GM10847 (cell line): Measurements from ENCODE around the gene ZMIZ1.

Experiments
- POLR2A ChIP-seq: IDR thresholded peaks from 2 replicates; pipeline ENCODE4 v1.6.1; 2011; ENCODE audit not compliant: insufficient read length; ENCODE audit errors: extremely low read depth

The ZMIZ1 gene

DNA sequence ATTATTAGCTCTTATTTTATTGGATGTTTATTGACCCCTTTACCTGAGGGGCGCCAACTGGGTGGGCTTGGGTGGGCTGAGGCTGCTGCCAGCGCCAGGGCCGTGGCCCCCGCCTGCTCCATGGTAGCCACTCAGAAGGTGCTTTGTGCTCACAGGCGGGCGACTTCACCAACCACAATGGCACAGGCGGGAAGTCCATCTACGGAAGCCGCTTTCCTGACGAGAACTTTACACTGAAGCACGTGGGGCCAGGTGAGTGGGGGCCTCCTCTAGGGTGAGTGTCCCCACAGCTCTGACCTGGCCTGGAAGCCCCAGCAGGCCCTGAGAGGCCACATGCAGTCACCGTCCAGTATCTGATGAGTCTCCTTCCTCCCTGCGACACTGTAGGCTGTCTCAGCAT lies 282.6 kb downstream of the ZMIZ1 start:
- TF ChIP-seq POLR2A = no peak

DNA sequence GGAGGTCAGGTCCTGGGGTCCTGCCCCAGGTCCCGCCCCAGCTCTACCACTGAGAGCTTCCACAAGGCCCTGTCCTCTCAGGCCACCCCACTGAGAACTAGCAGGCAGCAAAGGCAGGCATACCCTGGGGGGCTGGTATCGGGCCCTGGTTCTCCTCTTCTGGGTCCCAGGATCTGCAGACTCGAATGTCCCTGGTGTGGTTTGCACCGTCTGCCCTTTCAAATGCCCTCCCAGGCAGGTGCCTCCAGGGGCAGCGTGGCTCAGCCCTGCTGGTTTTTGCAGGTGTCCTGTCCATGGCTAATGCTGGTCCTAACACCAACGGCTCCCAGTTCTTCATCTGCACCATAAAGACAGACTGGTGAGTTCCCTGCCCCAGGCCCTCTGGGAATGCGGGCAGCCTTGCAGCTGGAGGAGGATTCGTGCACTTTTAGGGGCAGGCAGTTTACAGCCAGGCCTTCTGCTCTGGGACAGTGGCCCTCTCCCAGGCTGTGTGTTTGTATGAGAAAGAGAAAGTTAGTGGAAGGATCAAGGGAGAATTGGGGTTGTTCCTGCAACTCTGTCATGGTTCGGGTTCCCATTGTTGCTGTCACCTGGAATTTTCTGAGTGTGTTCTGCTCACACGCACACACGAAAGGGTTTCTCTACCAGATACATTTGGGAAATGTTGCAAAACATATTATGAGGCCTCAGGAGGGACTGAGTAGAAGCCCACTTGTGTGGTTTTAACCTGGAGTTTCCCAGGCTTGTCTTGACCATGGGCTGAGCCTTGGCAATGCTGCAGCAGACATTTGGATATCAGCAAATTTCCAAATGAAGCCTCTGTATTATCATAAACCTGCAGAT lies 283.5 kb downstream of the ZMIZ1 start:
- TF ChIP-seq POLR2A = no peak

DNA sequence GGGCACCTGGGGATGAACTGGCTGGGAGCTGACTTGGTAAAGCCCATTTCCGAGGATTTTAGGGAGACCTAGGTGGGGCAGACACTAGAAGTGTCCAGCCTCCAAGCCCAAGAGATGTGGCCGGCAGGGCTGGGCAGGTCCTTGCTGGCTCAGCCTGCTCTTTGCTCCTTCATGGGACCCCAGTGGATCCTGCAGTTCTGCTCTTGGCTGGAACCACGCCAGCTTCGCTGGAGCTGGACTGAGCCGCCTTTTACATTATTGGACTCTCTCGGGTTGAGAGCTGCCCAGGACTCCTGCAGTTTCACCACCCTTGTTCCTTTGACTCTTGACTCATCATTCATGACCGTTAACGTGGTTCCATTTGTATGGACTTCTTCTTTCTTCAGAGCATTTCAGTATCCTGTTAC lies 284.2 kb downstream of the ZMIZ1 start:
- TF ChIP-seq POLR2A = no peak

DNA sequence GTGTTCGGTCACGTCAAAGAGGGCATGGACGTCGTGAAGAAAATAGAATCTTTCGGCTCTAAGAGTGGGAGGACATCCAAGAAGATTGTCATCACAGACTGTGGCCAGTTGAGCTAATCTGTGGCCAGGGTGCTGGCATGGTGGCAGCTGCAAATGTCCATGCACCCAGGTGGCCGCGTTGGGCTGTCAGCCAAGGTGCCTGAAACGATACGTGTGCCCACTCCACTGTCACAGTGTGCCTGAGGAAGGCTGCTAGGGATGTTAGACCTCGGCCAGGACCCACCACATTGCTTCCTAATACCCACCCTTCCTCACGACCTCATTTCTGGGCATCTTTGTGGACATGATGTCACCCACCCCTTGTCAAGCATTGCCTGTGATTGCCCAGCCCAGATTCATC lies 285.0 kb downstream of the ZMIZ1 start:
- no peak for TF ChIP-seq POLR2A

DNA sequence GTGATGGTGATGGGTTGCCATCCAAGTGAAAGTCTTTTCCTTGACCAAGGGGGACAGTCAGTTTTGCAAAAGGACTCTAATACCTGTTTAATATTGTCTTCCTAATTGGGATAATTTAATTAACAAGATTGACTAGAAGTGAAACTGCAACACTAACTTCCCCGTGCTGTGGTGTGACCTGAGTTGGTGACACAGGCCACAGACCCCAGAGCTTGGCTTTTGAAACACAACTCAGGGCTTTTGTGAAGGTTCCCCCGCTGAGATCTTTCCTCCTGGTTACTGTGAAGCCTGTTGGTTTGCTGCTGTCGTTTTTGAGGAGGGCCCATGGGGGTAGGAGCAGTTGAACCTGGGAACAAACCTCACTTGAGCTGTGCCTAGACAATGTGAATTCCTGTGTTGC lies 285.4 kb downstream of the ZMIZ1 start:
- TF ChIP-seq POLR2A = no peak

DNA sequence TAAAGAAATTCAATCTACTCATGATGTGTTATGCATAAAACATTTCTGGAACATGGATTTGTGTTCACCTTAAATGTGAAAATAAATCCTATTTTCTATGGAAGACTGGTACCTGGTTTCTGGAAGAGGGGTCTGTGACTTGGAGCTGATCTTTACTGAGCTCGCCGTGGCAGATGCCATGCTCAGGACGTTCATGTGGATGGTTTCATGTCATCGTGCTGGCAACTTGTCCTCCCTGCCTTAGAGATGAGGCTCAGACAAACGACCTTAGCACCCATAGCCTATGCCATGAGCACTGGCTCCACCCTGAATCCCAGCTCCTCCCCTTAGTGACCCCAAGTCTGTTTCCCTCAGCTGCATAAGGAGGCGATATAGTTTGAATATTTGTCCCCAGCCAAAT lies 285.8 kb downstream of the ZMIZ1 start:
- no peak for TF ChIP-seq POLR2A

DNA sequence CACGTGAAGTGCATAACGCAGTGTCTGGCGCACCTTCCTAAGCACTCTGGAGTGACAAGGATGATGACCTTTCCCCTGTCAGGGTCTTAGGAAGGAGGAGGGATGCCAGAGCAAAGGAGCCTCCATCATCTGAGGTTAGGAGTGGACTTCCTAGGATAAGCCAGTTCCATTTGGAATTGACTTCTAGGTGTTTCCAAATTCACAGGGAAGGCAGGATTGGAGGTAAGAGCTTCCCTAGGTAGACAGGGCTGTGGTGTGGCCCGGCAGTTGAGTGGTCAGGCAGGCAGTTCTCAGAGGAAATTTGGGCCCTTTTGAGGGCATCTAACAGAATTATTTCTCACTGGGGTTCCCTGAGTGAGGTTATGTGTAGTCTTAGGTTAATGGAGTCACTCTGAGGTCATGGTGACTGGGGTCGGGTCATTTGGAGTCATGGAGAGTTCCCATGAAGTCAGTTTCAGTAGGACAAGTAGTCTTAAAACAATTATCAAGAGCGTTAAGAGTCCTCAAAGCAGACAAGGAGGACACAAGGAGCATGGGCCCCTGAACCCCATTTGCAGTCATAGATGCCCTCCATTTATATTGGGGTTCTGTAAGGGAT lies 286.8 kb downstream of the ZMIZ1 start:
- TF ChIP-seq POLR2A = no peak

DNA sequence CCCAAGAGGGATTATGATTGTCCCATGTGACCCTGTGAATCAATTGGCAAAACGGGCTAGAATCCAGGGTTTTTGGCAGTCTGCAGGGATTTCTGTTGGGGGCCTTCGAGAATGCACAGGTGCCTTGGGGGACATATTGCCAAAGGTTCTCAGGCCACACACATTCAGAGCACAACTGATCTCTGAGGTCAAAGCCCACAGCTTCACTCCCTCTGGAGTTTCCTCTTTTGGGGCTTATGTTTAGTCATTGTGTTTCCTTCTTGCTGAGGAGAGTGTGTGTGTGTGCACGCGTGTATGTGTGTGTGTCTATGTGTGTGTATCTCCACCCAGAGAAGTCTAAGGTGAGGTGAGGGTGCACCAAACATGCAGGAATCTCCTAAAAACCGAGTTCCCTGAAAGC lies 287.3 kb downstream of the ZMIZ1 start:
- no peak for TF ChIP-seq POLR2A

DNA sequence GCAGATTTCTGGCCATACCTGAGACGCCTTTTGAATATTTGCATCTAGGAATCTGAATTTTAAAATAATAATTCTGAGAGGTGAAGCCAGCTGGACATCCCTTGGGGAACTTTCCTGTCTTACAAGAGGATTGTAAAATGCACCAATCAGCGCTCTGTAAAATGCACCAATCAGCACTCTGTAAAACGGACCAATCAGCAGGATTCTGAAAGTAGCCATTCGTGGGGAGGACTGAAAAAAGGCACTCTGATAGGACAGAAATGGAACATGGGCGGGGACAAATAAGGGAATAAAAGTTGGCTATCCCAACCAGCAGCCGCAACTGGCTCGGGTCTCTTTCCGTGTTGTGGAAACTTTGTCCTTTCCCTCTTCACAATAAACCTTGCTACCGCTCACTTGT lies 288.4 kb downstream of the ZMIZ1 start:
- TF ChIP-seq POLR2A = no peak

DNA sequence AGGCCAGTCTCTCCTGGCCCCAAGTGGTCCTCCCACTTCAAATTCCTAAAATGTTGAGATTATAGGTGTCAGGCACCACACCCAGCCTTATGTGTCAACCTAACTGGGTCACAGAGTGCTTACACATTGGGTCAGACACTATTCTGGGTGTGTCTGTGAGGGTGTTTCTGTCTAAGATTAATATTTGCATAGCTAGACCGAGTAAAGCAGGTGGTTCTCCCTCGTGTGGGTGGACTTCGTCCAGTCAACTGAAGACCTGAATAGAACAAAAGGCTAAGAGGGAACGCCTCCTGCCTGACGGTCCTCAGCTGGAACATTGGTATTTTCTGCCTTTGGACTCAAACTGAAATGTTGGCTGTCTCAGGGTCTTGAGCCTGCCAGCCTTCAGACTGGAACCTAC lies 290.0 kb downstream of the ZMIZ1 start:
- no peak for TF ChIP-seq POLR2A

DNA sequence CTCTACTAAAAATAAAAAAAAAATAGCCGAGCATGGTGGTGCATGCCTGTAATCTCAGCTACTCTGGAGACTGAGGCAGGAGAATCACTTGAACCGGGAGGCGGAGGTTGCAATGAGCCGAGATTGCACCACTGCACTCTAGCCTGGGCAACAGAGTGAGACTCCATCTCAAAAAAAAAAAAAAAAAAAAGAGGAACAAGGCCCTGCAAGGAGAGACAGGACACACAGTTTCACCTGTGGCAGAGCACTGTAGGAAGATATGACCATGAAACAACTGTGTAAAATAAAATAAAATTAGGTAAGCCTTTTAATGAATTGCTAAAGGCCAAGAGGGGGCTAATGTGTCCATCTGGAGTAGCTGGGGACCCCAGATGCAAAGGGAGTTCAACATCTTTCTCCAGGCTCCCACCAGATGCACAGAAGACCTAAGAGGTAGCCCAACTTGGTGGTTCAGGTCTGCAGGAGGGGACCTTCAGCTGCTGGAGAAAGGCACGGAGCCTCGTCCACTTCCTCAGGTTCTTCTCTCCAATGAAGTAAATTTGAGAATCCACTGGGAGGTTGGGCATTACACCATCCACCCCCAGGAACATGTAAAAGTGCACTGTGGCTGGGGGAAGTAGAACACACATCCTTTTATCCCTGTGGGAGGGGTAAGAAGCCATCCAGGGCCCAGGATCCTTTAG lies 291.2 kb downstream of the ZMIZ1 start:
- no peak for TF ChIP-seq POLR2A

DNA sequence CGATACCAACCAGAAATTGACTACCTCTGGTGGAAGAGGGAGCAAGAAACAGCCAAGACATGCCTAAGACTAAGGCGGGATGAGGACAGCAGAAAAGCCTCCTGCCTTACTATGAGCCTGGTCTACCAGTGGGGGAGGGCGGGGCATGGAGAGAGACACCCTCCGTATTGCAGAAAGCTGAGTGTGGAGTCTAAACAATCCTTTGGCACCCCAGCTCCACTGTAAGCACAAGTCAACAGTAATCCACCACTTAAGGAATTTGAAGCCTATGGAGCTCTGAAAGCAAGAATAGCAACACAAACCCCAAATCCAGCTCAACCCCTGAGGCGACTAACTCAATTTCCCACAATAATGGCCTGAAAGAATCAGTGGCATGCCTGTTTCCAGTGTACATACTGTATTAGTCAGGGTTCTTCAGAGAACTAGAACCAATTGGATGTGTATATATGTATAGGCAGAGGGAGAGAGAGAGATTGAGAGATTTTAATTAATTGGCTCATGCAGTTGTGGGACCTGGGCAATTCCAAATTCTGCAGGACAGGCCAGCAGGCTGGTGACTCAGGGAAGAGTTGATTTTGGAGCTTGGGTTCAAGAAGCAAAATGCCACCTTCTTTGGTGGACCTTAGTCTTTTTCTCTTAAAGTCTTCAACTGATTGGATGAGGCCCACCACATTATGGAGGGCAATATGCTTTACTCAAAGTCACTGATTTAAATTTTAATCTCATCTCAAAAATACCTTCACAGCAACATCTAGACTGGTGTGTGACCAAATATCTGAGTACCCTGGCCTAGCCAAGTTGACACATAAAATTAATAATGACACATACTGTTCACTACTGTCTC lies 292.0 kb downstream of the ZMIZ1 start:
- no peak for TF ChIP-seq POLR2A

DNA sequence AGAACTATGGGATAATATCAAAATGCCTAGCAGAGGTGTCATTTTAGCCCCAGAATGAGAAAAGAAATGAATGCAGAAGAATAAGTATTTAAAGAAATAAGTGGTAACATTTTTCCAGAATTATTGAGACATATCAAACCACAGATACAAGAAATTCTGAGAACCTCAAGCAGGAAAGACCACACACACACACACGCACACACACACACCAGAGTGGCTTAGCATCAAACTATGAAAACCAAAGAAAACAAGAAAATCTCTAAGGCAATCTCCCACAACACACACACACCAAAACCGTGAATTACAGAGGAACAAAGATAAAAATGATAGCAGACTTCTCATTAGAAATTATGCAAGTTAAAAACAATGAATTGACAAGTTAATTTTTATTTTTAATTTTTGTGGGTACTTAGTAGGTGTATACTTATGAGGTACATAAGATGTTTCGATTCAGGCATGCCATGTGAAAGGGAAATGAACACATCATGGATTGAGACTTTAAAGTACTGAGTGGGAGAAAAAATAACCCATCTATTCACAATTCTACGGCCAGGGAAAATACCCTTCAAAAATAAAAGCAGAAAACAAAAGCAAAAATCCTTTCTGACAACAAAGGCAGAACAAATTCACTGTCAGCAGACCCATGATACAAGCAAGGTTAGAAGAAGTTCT lies 293.1 kb downstream of the ZMIZ1 start:
- no peak for TF ChIP-seq POLR2A
